HepG2 (cell line): ENCODE results near the gene DEFB123. TPM values are rescaled to one million over a fixed set of nuclear protein-coding genes. Genes with fewer than 3 reads are reported as not detected.

Experiments
- ATAC-seq: fragments of 200-7000 bp; cut with Tn5 transposase; 3 replicates; pipeline ENCODE4 v1.9.1; 2020; ENCODE audit warnings: mild to moderate bottlenecking, moderate library complexity
- BruUV-seq: library from RNA; stranded (reverse); fragments of 400-500 nt; replicated peaks from 2 replicates; lab custom pipeline; 2021; lab: Mats Ljungman, UMichigan
- CTCF ChIA-PET: fragments of 300-600 bp; formaldehyde crosslinking; extraction: SDS; loops from one replicate; lab custom pipeline; 2021; ENCODE audit warnings: low total read pairs, inconsistent platforms, low intra/inter-chr PET ratio; lab: Yijun Ruan, JAX
- POLR2A ChIA-PET: fragments of 350-600 bp; sonication (Branson Sonifier 250); formaldehyde crosslinking; loops from one replicate; lab custom pipeline; 2020; ENCODE audit warnings: antibody characterized with exemption, inconsistent platforms; lab: Yijun Ruan, JAX
- DNase-seq: peaks from one replicate; pipeline ENCODE4 v3.0.0-alpha.2; 2015; ENCODE audit warnings: low spot score
- FAIRE-seq: peaks from 3 replicates; lab custom pipeline; 2011; peaks lifted over from hg19 to GRCh38; lab: Jason Lieb, UNC
- H2AFZ ChIP-seq: one replicate; pipeline ENCODE4 v1.6.1; 2011; ENCODE audit warnings: low read length, inconsistent platforms
- H3K27ac ChIP-seq: fragments of 300-600 bp; 3 replicates; pipeline ENCODE4 v1.8.0; 2011; ENCODE audit warnings: mixed run types, mild to moderate bottlenecking, mixed read lengths, low read length, inconsistent platforms; ENCODE audit not compliant: insufficient read depth; ENCODE audit errors: extremely low read length
- H3K27me3 ChIP-seq, 2 experiments: fragments of 200-600 bp in 1 of 2; 2 replicates in 1 of 2; 3 replicates in 1 of 2; pipeline versions ENCODE4 v1.6.0 to v1.8.0; 2011; ENCODE audit warnings: low read length in 2 of 2, mild to moderate bottlenecking in 2 of 2, moderate library complexity in 2 of 2, inconsistent platforms in 1 of 2; ENCODE audit not compliant: insufficient read depth in 2 of 2, control insufficient read depth in 1 of 2
- H3K36me3 ChIP-seq, 2 experiments: fragments of 200-600 bp in 1 of 2; replicated peaks in 1 of 2; 2 replicates in 1 of 2; 3 replicates in 1 of 2; pipeline versions ENCODE4 v1.5.1 to v1.8.0; 2011; ENCODE audit warnings: low read length in 2 of 2, inconsistent platforms in 1 of 2; ENCODE audit not compliant: insufficient read depth in 2 of 2, control insufficient read depth in 1 of 2
- H3K4me1 ChIP-seq: 2 replicates; pipeline ENCODE4 v1.5.1; 2012; ENCODE audit warnings: low read length, inconsistent platforms; ENCODE audit not compliant: insufficient read depth
- H3K4me2 ChIP-seq: 2 replicates; pipeline ENCODE4 v1.6.0; 2011; ENCODE audit warnings: low read depth, low read length, inconsistent platforms
- H3K4me3 ChIP-seq, 3 experiments: fragments of 200-600 bp in 1 of 3; sonication (generic), shearing (Covaris generic) in 1 of 3; replicated peaks in 1 of 3; 2 replicates each; pipeline ENCODE4 v1.5.1; 2011 to 2016; ENCODE audit warnings: low read length in 3 of 3, inconsistent platforms in 2 of 3, low read depth in 2 of 3, mild to moderate bottlenecking in 2 of 3, control low read depth in 1 of 3, mixed read lengths in 1 of 3; ENCODE audit not compliant: insufficient read depth in 1 of 3
- H3K79me2 ChIP-seq: one replicate; pipeline ENCODE4 v1.6.1; 2011; ENCODE audit warnings: low read length, inconsistent platforms; ENCODE audit not compliant: insufficient read depth
- H3K9ac ChIP-seq: 2 replicates; pipeline ENCODE4 v1.6.0; 2011; ENCODE audit warnings: mild to moderate bottlenecking, low read depth, low read length, inconsistent platforms; ENCODE audit not compliant: insufficient read depth
- H3K9me3 ChIP-seq: 2 replicates; pipeline ENCODE4 v1.5.1; 2012; ENCODE audit warnings: mild to moderate bottlenecking, low read length
- H4K20me1 ChIP-seq: 2 replicates; pipeline ENCODE4 v1.6.0; 2011; ENCODE audit warnings: inconsistent platforms, mild to moderate bottlenecking, low read length, moderate library complexity; ENCODE audit not compliant: insufficient read depth
- CBFB ChIP-seq: sonication (generic); formaldehyde crosslinking; IDR thresholded peaks from 2 replicates; pipeline ENCODE4 v1.4.0; 2020; ENCODE audit warnings: missing genetic modification reagents
- MXI1 ChIP-seq: IDR thresholded peaks from 3 replicates; pipeline ENCODE4 v1.6.1; 2012; ENCODE audit warnings: low read depth, low read length, inconsistent platforms, borderline replicate concordance
- RBM22 ChIP-seq: fragments of 200-400 bp; formaldehyde crosslinking; optimal IDR thresholded peaks from 2 replicates; pipeline ENCODE3; 2017; ENCODE audit warnings: mild to moderate bottlenecking, low read length, moderate library complexity
- RFX1 ChIP-seq: fragments of 450-650 bp; IDR thresholded peaks from 2 replicates; pipeline ENCODE4 v1.6.1; 2017
- RFX3 ChIP-seq: IDR thresholded peaks from 2 replicates; pipeline ENCODE4 v1.6.1; 2016; ENCODE audit warnings: missing biosample characterization, missing genetic modification reagents
- RFX5 ChIP-seq: IDR thresholded peaks from 2 replicates; pipeline ENCODE4 v1.6.1; 2011; ENCODE audit warnings: low read depth, low read length, improper control_type of control experiment
- WGBS: methylation state at CpG from one replicate; pipeline ENCODE4 v1.1.6; 2017; ENCODE audit warnings: low lambda C conversion rate; 5-methylcytosine and 5-hydroxymethylcytosine counted together
- in situ Hi-C: cut with HindIII; loops from 2 replicates; pipeline ENCODE4 v1.10.0; 2017; ENCODE audit warnings: low pct_unique_long_range_greater_than_20kb; ENCODE audit not compliant: extremely low pct_ligation_motif_present
- intact Hi-C: fragments of 100-400 bp; cut with micrococcal nuclease; formaldehyde crosslinking; loops from one replicate; pipeline ENCODE4 v1.10.0; 2022; ENCODE audit not compliant: unreplicated experiment
- polyA plus RNA-seq, 8 experiments: library from polyadenylated mRNA; depleted of rRNA in 3 of 8; stranded (reverse) in 7 of 8; unstranded in 1 of 8; fragments of >200 nt; fragmentation: Illumina TruSeq in 4 of 8; extraction: Trizol in 4 of 8; gene quantifications; 2 replicates each; pipeline versions ENCODE4 v1.2.1 to v1.2.3, GENCODE V29; 2011 to 2016; ENCODE audit warnings: low read depth in 4 of 8, missing spikeins in 1 of 8, mixed read lengths in 1 of 8; ENCODE audit not compliant: insufficient read depth in 1 of 8
- total RNA-seq, 5 experiments: library from RNA; depleted of rRNA; stranded (reverse); fragments of >200 nt; fragmentation: Illumina TruSeq; extraction: Trizol; gene quantifications; 2 replicates each; pipeline ENCODE4 v1.2.3, GENCODE V29; 2016; ENCODE audit warnings: low read depth in 1 of 5

DEFB123 gene
- total and polyA plus RNA-seq, 2 of the 13 experiments (the other 11 are each of a cell fraction or from before 2014, with no cell fraction given), result not detected

DNA sequence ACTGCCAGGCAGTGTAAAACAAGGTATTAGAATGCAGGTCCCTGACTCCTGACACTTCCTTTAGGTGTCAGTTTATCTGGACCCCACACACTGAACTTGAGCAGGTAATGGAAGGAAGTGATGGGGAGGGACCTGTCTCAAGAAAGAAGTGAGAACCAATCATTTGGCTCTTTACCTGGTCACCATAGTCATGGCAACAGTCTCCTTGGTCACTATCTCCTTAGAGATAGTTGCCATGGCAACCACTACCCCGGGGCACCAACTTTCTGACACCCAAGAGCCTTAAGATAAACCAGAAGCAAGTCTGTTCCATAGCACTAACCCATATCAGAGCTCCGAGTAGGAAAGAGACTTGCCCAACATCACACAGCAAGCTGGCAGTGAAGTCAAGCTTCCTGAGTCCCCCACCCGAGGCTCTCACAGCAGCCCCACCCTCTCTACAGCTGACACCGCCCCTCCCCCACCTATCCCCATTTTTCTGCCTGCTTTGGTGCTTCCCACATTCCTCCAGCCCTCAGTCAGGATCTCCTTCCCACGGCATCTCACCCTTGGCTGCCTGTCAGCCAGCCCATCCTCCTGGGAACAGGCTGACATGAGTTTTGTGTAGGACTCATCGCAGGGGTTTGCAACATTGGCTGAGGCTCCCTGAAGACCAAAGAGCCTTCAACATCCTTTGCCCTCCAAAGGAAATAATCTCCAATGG, 57.6 kb downstream of the DEFB123 start:
- Histone ChIP-seq H4K20me1 (no peaks in the 10 kb centered on the region), H3K79me2 (no peaks in the 10 kb centered on the region), H3K27ac (no peak overlapping the region), H3K4me3 (no peak overlapping the region), H3K36me3 (no peaks in the 10 kb centered on the region), H3K4me1 (no peaks in the 10 kb centered on the region), H3K27me3 (peaks cover 6 to 33% of the 10 kb centered on the region in 2 experiments; a peak in 2 of 5 replicates)
- no peak for ATAC-seq
- ChIA-PET CTCF (no interaction called here), POLR2A (no interaction called here)
- no peak for FAIRE-seq
- no peak for DNase-seq
- 7% methylated on average over 6 of the region's 6 CpGs for WGBS
- intact Hi-C loops, result no loop called here
- TF ChIP-seq RFX1 (peak; percentile 77), MXI1 (0 out of 3 replicates have a peak, but pooled peaks have one; percentile 31), RFX3 (CRISPR knock-in tag) (0 out of 2 replicates have a peak, but pooled peaks have one; percentile 22), RFX5 (peak; percentile 45; the same call in 1 of the 2 replicates), CBFB (CRISPR knock-in tag) (no peak), RBM22 (peak; percentile 70)
- TF ChIP-seq, all 625 proteins: peak for 5
- in situ Hi-C loops, result loop anchor here (5.0 kb wide), 2 partner anchors 36 to 86 kb away; no protein-coding TSS in a partner anchor
- Histone ChIP-seq H3K9me3 (no peaks in the 10 kb centered on the region), H3K9ac (no peak overlapping the region), H3K4me2 (no peak overlapping the region), H2AFZ (no peak overlapping the region)
- no TSS peak for BruUV-seq

Other genes starting within 250 kb of the DEFB123 start
- gene DEFB115, start 183.0 kb upstream of the DEFB123 start, total RNA-seq (2016; rRNA removed; fragmentation: Illumina TruSeq; extraction: Trizol), result not detected in 2 replicates
- gene DEFB115, start 183.0 kb upstream of the DEFB123 start, polyA plus RNA-seq (2011; rRNA removed), result not detected in 2 replicates
- gene DEFB116, start 132.0 kb upstream of the DEFB123 start, total RNA-seq (2016; rRNA removed; fragmentation: Illumina TruSeq; extraction: Trizol), result not detected in 2 replicates
- gene DEFB116, start 132.0 kb upstream of the DEFB123 start, polyA plus RNA-seq (2011; rRNA removed), result not detected in 2 replicates
- not detected in 2 replicates for gene DEFB118, start 72.0 kb upstream of the DEFB123 start, total RNA-seq (2016; rRNA removed; fragmentation: Illumina TruSeq; extraction: Trizol)
- gene DEFB118, start 72.0 kb upstream of the DEFB123 start, polyA plus RNA-seq (2011; rRNA removed), result not detected in 2 replicates
- not detected in 2 replicates for gene DEFB119, start 50.0 kb upstream of the DEFB123 start, total RNA-seq (2016; rRNA removed; fragmentation: Illumina TruSeq; extraction: Trizol)
- not detected in 2 replicates for gene DEFB119, start 50.0 kb upstream of the DEFB123 start, polyA plus RNA-seq (2011; rRNA removed)
- gene DEFB121, start 34.4 kb upstream of the DEFB123 start, total RNA-seq (2016; rRNA removed; fragmentation: Illumina TruSeq; extraction: Trizol), result not detected in 2 replicates
- not detected in 2 replicates for gene DEFB121, start 34.4 kb upstream of the DEFB123 start, polyA plus RNA-seq (2011; rRNA removed)
- gene DEFB124, start 34.5 kb downstream of the DEFB123 start, total RNA-seq (2016; rRNA removed; fragmentation: Illumina TruSeq; extraction: Trizol), result not detected in 2 replicates
- gene DEFB124, start 34.5 kb downstream of the DEFB123 start, polyA plus RNA-seq (2011; rRNA removed), result not detected in 2 replicates
- gene REM1, start 34.7 kb downstream of the DEFB123 start, total RNA-seq (2016; rRNA removed; fragmentation: Illumina TruSeq; extraction: Trizol), result not detected in 2 replicates
- gene REM1, start 34.7 kb downstream of the DEFB123 start, polyA plus RNA-seq (2011; rRNA removed), result not detected in 2 replicates
- 68.4 and 118 TPM in 2 replicates for gene HM13, start 73.8 kb downstream of the DEFB123 start, total RNA-seq (2016; rRNA removed; fragmentation: Illumina TruSeq; extraction: Trizol)
- gene HM13, start 73.8 kb downstream of the DEFB123 start, polyA plus RNA-seq (2011; rRNA removed), result 243 and 287 TPM in 2 replicates
- gene ID1, start 164.7 kb downstream of the DEFB123 start, total RNA-seq (2016; rRNA removed; fragmentation: Illumina TruSeq; extraction: Trizol), result 315 and 419 TPM in 2 replicates
- 258 and 320 TPM in 2 replicates for gene ID1, start 164.7 kb downstream of the DEFB123 start, polyA plus RNA-seq (2011; rRNA removed)
- not detected in 2 replicates for gene COX4I2, start 197.3 kb downstream of the DEFB123 start, total RNA-seq (2016; rRNA removed; fragmentation: Illumina TruSeq; extraction: Trizol)
- 0.74 and 1.1 TPM in 2 replicates for gene COX4I2, start 197.3 kb downstream of the DEFB123 start, polyA plus RNA-seq (2011; rRNA removed)